ENCODE results near the gene PCSK2. TPM values are rescaled to one million over a fixed set of nuclear protein-coding genes. Genes with fewer than 3 reads are reported as not detected.

The PCSK2 gene
- total RNA-seq, 1 donor from 2014 or later = 0.86 TPM

DNA sequence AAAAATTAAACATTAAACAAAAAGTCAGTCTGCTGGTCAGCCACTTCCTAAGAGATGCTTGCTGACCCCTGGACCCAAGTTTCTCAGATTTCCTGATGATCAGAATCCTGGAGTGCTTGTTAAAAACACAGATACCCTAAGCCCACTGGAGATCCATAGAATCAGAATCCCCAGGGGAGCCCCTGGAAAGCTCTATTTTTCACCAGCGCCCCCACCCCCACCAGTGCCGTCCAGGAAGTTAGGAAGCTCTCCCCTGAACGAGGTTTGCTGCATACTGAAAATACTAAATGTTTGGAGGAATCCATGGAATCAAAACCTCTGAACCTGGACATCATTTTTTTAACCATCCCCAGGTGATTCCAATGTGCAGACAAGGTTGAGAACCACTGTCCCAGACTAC is 235.1 kb downstream of the PCSK2 start:
- intact Hi-C loops (cut with DNase I) = no loop called here
- no peak for ATAC-seq (ENCODE audit: poor library complexity)
- no peak for DNase-seq

DNA sequence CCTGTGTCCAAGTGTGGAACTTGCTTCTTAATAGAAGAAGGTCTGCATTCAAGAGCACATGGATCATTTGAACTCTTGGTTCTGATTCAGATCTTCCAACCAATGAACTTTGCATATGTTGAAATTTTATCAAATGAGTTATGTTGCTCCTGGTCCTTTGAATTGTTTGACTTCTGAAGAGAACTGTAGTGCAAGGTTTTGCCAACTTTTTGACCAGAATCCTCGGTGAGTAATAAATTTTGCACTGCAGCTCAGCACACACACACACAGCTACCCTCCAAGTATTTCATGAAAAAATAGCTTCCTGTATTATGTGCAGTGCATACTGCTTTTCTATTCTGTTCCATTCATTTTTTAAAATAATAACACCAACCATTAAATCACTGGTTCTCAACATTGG is 236.9 kb downstream of the PCSK2 start:
- ATAC-seq (ENCODE audit: poor library complexity) = no peak
- intact Hi-C loops (cut with DNase I) = no loop called here
- no peak for DNase-seq

DNA sequence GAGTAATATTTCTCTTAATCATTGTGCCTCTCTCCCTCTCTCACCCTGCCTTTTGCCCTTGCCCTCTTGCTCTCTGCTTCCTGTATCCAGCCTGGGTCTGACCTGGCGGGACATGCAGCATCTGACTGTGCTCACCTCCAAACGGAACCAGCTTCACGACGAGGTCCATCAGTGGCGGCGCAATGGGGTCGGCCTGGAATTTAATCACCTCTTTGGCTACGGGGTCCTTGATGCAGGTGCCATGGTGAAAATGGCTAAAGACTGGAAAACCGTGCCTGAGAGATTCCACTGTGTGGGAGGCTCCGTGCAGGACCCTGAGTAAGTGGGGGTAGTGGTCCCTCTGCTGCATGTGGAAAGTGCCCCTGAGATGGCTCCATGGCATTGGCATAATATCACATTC is 238.4 kb downstream of the PCSK2 start:
- DNase-seq (no peak), ATAC-seq (ENCODE audit: poor library complexity) (no peak)
- intact Hi-C loops (cut with DNase I) = no loop called here

DNA sequence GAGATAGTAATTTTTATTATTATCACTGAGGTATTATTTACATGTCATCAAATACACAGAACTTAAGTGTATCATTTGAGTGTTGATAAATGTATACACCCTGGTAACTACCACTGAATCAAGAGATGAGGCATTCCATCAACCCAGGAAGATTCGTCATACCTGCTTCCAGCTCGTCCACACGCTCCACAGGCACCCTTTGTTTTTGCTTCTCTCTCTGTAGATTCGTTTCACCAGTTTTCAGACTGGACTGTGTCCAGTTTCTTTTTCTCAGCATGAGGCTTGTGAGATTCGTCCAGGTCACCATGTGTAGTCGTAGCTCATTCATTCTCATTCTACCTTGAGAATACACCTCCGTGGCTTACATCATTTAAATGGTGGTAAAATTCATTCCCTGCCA is 239.8 kb downstream of the PCSK2 start:
- ATAC-seq (ENCODE audit: poor library complexity) (no peak), DNase-seq (no peak)
- intact Hi-C loops (cut with DNase I) = no loop called here

GRCh38 chr20:17467120-17467655 is 240.3 kb downstream of the PCSK2 start:
- DNase-seq (no peak), ATAC-seq (ENCODE audit: poor library complexity) (no peak)
- intact Hi-C loops (cut with DNase I) = no loop called here

DNA sequence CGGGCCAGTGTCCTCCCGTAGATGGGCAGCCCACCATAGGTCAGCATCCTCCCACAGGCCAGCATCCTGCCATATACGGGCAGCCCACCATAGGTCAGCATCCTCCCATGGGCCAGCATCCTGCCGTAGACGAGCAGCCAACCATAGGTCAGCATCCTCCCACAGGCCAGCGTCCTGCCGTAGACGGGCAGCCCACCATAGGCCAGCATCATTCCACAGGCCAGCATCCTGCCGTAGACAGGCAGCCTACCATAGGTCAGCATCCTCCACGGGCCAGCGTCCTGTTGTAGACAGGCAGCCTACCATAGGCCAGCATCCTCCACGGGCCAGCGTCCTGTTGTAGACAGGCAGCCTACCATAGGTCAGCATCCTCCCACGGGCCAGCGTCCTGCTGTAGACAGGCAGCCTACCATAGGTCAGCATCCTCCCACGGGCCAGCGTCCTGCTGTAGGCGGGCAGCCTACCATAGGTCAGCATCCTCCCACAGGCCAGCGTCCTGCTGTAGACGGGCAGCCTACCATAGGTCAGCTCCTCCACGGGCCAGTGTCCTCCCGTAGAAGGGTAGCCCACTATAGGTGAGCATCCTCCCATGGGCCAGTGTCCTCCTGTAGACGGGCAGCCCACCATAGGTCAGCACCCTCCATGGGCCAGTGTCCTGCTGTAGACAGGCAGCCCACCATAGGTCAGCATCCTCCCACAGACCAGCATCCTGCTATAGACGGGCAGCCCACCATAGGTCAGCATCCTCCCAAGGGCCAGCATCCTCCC is 241.4 kb downstream of the PCSK2 start:
- no peak for ATAC-seq (ENCODE audit: poor library complexity)
- no peak for DNase-seq
- intact Hi-C loops (cut with DNase I) = no loop called here

DNA sequence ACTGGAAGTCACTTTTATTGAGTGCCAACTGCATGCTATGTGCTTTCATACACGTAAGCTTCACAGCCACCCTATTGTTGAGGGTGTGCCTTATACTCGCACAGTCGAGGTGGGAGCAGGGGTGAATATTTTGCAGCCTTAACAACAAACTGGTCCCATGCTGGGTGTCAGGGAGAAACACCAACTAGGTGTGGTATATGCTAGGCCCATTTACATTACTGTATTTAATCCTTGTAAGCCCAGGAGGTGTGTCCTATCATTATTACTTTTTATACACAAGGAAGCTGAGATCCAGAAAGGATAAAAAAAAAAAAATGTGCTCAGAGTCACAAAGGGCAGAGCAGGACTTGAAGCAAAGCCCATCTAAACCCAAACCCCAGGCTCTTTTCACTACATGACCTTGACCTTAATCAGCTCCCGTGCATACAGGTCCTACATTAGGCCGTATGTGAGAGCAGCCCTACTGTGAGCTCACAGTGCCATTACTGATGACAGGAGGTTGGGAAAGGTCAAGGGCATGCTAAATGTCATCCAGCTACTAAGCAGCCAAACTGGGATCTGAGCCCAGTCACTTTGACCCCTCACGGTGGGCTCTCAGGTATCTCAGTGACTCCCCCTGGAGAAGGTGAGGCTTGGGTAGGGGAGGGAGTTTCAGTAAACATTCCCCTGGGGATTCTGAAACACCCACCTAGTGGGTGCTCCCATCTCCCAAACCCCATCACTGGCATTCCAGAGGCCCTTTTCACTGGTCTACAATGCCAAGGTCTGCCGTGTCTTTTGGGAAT is 242.6 kb downstream of the PCSK2 start:
- ATAC-seq (ENCODE audit: poor library complexity) = no peak
- intact Hi-C loops (cut with DNase I) = no loop called here
- DNase-seq = no peak

DNA sequence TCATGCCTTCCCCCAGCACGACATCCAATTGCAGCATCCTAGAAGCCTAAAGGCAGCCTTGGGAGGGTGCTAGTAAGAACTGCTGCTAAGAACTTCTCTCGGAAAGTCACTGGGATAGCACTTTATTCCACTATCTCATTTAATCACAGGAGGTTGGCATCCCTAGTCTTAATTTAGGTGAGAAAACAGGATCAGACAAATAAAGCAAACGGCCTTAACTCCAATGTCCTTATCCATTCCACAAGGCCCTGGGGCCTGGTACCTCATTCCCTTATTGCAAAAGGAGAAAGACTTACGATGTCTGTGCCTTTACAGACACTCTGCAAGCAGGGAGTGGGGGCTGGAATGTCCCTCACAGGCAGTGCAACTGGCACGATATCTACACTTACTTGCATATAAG is 243.7 kb downstream of the PCSK2 start:
- no peak for ATAC-seq (ENCODE audit: poor library complexity)
- DNase-seq = no peak
- intact Hi-C loops (cut with DNase I) = no loop called here

DNA sequence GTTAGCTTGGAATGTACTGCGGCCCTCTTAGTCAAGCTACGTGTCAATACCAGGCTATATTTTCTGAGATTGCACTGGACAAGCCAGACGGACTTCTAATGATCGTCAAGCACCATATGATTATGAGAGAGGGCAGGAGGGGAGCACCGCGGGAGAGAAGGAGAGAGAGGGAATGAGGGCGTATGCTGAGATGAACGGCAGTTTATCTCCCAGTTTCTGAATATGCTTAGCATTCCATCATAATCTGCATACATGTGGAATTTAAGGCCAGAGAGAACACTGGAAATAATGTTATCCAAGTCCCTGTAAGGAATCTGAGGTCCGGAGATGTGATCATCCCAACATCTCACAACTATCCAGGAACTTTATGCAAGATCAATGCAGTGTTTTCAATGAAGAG is 244.1 kb downstream of the PCSK2 start:
- ATAC-seq (ENCODE audit: poor library complexity) (no peak), DNase-seq (no peak)
- intact Hi-C loops (cut with DNase I) = no loop called here

DNA sequence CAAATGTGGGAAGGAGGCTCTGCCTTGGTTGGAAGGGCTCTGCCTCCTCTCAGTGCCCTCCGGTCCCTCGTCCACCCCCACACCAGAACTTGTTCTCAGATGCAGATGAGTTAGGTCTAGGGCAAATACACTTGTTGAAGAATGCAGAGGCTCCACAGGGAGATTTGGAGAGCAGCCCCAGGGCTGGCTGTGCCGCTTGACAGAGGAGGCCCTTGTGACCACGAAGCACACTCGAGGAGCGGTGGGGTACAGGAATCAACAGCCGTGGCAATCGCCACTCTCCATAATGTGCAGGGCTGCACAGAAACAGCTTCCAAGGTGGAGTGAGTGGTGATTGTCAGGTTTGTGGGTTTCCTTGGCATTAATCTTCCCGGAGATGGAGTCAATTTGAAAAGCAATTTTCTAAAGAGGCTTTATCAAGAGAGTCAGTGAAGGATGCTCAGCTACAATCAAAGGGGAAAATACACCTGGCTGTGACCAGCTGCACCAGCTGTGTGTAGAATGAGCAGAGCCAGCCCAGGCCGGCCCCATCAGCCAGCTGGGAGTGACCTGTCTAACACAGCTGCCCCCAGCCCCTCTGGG is 244.9 kb downstream of the PCSK2 start:
- no peak for ATAC-seq (ENCODE audit: poor library complexity)
- intact Hi-C loops (cut with DNase I) = no loop called here
- DNase-seq = no peak

DNA sequence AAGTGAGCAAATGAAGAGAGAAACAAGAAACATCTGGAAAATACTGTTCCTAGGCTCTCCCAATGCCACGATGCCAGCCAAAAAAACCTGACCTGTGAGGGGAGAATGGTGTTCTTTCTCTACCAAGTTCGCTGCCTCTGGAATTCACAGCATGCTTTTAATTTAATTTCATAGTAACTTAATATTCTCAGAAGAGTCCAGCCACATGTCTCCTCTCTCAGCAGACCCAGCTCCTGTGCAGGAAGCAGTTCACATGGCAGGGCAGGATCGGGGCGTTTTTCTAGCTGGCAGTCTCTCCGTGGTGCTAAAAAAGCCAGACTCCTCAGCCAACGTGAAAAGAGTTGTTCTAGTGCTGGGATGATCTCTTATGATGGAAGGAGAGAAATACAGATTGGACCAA is 246.8 kb downstream of the PCSK2 start:
- intact Hi-C loops (cut with DNase I) = no loop called here
- no peak for DNase-seq
- ATAC-seq (ENCODE audit: poor library complexity) = no peak

DNA sequence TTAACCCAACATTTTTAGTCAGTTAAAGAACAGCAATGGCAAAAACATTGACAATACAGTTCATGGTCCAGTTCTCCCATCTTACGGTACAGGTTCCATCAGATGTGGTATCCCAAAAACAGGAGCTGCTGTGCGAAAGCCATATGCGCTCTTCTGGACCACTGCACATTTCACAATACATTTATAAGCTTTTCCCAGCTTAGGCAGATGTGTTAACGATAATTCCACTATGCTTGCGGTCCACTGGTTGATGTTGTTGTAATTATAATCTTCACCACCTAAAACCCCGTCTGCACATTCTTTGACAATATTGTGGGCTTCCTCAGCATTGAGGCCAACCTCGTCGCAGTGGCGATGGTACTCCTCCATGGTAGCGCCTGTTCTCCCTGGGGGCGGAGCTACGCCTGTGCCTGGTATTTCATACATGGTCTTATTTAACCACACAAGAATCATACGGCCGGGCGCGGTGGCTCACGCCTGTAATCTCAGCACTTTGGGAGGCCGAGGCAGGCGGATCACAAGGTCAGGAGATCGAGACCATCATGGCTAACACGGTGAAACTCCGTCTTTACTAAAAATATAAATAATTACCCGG is 252.3 kb downstream of the PCSK2 start:
- no peak for ATAC-seq (ENCODE audit: poor library complexity)
- intact Hi-C loops (cut with DNase I) = no loop called here

DNA sequence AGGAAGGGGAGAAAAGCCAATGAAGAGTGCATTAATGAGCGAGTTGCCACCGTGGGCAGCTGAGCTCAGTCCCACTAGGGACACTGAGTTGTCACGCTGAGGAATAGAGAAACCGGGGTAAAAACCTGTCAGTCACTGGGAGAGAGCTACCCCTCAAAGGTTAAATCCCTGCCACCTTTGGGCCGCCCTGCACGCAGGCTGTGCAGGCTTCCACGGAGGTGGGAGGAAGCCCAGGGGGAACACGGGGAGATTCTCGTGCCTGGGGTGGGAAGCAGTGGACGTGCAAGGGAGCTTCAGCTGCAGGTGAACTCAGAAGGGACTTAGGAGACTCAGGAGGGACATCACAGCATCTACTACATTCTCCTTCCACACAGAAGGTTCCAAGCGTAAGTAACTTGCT is 253.9 kb downstream of the PCSK2 start:
- no peak for DNase-seq
- intact Hi-C loops (cut with DNase I) = no loop called here

More for the DNA sequence above, 252.3 kb downstream of the PCSK2 start:
- DNase-seq = no peak

GRCh38 chr20:17481661-17482060 is 254.8 kb downstream of the PCSK2 start:
- intact Hi-C loops (cut with DNase I) = no loop called here
- no peak for DNase-seq

More for the DNA sequence above, 253.9 kb downstream of the PCSK2 start:
- no peak for ATAC-seq (ENCODE audit: poor library complexity)

GRCh38 chr20:17482536-17482935 is 255.7 kb downstream of the PCSK2 start:
- intact Hi-C loops (cut with DNase I) = no loop called here
- DNase-seq = no peak
- ATAC-seq (ENCODE audit: poor library complexity) = no peak

More at GRCh38 chr20:17481661-17482060, 254.8 kb downstream of the PCSK2 start:
- ATAC-seq (ENCODE audit: poor library complexity) = no peak

DNA sequence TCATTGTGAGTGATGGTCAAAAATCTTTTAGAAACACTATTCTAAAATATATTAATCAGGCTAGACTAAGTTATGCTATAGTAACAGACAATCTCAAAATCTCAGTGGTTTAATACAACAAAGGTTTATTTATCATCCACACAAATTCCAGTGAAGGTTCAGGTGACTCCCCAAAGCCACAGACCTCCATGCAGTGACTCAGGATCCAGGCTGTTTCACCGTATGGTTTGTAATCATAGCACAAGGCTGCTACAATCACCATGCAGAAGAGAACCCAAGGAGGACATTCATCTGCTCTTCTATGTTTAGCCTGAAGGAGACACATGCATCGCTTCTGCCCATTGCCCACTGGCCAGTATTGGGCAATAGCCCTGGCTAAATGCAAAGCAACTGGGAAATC is 258.2 kb downstream of the PCSK2 start:
- DNase-seq (no peak), ATAC-seq (ENCODE audit: poor library complexity) (no peak)
- intact Hi-C loops (cut with DNase I) = no loop called here

- intact Hi-C loops (cut with DNase I) = no loop called here
- ATAC-seq (ENCODE audit: poor library complexity) = no peak
- no peak for DNase-seq
These were observed 262.2 kb downstream of the PCSK2 start for GRCh38 chr20:17488916-17489600.

GRCh38 chr20:17490501-17490900 is 263.7 kb downstream of the PCSK2 start:
- DNase-seq (no peak), ATAC-seq (ENCODE audit: poor library complexity) (no peak)
- intact Hi-C loops (cut with DNase I) = no loop called here

GRCh38 chr20:17491041-17491440 is 264.2 kb downstream of the PCSK2 start:
- DNase-seq (no peak), ATAC-seq (ENCODE audit: poor library complexity) (no peak)
- intact Hi-C loops (cut with DNase I) = no loop called here
